Retina (tissue), 1 donor: ENCODE results near the gene VPS11.
A peak's percentile ranks its signal among the peaks of the same experiment; 100 is the strongest.
"Not testable (repeated sequence)": the region's sequence is repeated elsewhere in the genome, so short reads cannot be mapped to it uniquely, and the experiment has no call there.

Experiments
- DNase-seq: peaks from one replicate; pipeline ENCODE4 v3.0.0-alpha.2; 2016

VPS11 gene

GRCh38 chr11:119067371-119068222 lies at the start of gene VPS11:
TSS of gene VPS11 (plus strand) at chr11:119067818. CDS start at chr11:119067824, 6 bp downstream.
- peak; percentile 94 for DNase-seq

- peak; percentile 98 for DNase-seq
Observed at GRCh38 chr11:119018074-119018938, 49.3 kb upstream of the VPS11 start, which contains the start of the genes RPS25 and TRAPPC4. TSS of gene RPS25 (minus strand) at chr11:119018343. CDS start at chr11:119018284, 59 bp downstream. TSS of gene TRAPPC4 (plus strand) at chr11:119018766. CDS start at chr11:119018796, 30 bp downstream.

GRCh38 chr11:119019996-119020395 lies 47.6 kb upstream of the VPS11 start:
- no peak for DNase-seq

DNA sequence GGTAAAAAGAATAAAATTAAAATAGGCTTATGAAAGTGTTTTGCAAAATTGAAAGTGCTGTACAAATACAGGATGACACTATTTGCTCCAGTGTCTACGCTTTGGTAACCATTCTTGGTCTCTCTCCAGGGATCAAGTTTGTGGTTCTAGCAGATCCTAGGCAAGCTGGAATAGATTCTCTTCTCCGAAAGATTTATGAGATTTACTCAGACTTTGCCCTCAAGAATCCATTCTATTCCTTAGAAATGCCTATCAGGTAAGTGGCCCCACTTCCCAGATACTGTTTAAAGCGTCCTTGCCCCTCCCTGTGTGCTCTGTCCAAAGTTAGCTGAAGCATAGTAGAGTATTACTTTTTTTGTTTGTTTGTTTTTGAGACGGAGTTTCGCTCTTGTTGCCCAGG lies 46.0 kb upstream of the VPS11 start:
- DNase-seq, result no peak

- no peak for DNase-seq
Observed at GRCh38 chr11:119023741-119024140, 43.9 kb upstream of the VPS11 start.

- DNase-seq, result no peak
Observed at GRCh38 chr11:119024430-119025098, 43.1 kb upstream of the VPS11 start.

GRCh38 chr11:119025099-119025473 lies 42.5 kb upstream of the VPS11 start:
- no peak for DNase-seq

DNA sequence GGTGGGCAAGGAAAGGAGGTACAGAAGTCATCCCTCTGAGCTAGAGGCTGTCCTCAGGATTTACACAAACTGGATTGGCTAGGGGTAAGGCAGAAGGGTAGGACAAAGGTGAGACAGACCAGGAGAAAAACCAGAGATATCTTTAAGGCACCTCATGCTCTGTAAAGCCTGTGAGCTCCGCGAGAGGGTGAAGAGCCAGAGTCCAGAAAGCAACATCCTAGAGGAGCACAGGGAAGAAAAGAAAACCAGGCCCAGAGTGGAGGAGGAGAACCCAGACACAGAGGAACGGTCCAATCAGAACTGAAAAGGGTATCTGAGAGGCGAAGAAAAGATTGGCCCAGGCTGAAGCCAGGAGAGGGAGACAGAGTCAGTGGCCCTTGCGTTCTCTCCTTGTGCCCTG lies 42.1 kb upstream of the VPS11 start:
- no peak for DNase-seq

GRCh38 chr11:119025978-119026766 lies 41.4 kb upstream of the VPS11 start:
- DNase-seq, result no peak

GRCh38 chr11:119026970-119027369 lies 40.6 kb upstream of the VPS11 start:
- DNase-seq, result no peak

- no peak for DNase-seq
Observed at GRCh38 chr11:119027561-119028345, 39.9 kb upstream of the VPS11 start.

DNA sequence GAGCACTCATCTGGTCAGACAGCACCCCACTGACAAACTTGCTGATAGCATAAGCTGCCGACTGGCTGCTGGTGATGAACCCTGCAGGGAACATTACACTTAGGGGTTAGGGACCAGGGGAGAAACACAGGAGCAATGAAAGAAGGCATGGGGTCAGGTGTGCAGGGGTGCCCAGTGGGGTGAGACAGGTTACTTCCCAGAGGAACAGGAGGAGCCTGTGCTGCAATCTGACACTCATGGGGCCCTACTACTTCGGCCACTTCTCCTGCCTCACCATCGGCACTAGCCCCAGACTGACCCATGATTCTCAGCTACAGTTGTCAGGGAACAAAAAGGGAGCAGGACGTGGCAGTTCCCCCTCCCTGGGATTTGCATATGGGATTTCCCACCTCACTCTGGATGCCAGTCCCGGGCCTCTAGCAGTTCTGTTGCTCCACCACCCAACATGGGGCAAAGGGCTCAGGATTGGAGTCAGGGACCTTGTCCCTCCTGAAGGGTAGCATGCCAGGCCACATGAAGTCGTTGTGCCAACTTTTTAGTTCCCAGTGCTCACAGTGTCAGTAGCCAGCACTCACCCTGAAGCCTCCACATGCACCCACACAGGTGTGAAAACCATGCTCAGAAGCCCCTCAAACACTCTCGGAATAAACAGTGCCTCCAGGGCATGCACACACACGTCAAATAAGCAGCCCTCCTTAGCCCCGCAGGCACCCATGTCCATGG lies 39.1 kb upstream of the VPS11 start:
- no peak for DNase-seq

GRCh38 chr11:119029069-119029339 lies 38.6 kb upstream of the VPS11 start:
- DNase-seq, result no peak

- DNase-seq, result peak; percentile 31
Observed at GRCh38 chr11:119029340-119030028, 38.1 kb upstream of the VPS11 start.

DNA sequence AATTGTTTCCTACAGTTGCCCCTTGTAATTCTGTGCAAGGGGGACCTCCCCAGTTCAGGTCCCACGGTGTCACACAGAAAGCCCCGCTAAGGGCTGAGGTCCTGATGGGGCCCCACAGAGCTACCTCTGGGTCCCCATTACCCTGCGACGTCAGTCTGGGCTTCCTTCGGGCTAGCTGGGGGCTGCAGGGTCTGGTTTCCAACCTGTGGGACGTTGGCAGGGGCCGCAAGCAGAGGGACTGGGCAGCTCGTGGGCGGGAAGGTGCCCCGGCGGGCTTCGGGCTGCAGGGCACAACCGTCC lies 37.6 kb upstream of the VPS11 start:
- no peak for DNase-seq

GRCh38 chr11:119030329-119031047 lies 37.1 kb upstream of the VPS11 start, which contains the start of gene SLC37A4:
TSS of gene SLC37A4 (minus strand) at chr11:119030877.
- peak; percentile 94 for DNase-seq

DNA sequence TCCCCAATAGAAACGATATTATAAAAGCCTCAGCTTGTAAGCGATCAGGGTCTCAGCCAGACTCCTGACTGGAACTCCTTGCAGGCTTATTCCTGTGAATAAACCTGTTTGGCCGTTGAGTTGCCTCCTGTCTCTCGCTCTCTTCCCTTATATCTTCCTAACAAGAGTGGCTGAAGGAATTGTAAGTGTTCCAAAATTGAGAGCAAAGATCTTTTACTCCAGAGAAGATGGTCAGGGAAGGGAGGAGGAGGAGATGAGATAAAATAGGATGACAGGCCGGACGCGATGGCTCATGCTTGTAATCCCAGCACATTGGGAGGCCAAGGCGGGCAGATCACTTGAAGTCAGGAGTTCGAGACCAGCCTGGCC lies 35.7 kb upstream of the VPS11 start:
- no peak for DNase-seq

DNA sequence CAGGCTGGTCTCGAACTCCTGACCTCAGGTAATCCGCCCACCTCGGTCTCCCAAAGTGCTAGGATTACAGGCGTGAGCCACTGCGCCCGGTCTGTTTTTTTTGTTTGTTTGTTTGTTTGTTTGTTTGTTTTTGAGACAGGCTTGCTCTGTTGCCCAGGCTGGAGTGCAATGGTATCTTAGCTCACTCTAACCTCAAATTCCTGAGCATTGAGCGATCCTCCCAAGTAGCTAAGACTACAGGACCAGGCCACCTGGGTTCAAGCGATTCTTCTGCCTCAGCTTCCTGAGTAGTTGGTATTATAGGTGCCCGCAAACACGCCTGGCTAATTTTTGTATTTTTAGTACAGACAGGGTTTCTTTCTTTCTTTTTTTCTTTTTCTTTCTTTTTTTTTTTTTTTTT lies 34.2 kb upstream of the VPS11 start:
- DNase-seq, result not testable (repeated sequence)

GRCh38 chr11:119034813-119035212 lies 32.8 kb upstream of the VPS11 start:
- no peak for DNase-seq

DNA sequence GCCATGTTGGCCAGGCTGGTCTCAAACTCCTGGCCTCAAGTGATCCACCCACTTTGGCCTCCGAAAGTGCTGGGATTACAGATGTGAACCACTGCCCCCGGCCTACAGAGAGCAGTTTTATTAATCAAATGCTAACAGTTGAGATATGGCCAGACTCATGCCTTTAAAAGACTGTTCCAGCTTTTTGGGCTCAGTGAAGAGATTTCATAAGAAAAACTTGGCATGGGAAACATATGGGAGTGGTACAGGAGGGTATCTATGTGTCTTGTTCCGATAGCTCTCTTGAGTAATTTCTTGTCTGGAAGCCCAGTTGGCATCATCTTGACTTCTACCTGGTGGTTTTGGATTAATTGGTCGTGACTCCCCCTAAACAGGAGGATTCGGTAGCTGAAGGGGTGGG lies 28.7 kb upstream of the VPS11 start:
- no peak for DNase-seq
